ENCODE data around the gene NOL3.

DNA sequence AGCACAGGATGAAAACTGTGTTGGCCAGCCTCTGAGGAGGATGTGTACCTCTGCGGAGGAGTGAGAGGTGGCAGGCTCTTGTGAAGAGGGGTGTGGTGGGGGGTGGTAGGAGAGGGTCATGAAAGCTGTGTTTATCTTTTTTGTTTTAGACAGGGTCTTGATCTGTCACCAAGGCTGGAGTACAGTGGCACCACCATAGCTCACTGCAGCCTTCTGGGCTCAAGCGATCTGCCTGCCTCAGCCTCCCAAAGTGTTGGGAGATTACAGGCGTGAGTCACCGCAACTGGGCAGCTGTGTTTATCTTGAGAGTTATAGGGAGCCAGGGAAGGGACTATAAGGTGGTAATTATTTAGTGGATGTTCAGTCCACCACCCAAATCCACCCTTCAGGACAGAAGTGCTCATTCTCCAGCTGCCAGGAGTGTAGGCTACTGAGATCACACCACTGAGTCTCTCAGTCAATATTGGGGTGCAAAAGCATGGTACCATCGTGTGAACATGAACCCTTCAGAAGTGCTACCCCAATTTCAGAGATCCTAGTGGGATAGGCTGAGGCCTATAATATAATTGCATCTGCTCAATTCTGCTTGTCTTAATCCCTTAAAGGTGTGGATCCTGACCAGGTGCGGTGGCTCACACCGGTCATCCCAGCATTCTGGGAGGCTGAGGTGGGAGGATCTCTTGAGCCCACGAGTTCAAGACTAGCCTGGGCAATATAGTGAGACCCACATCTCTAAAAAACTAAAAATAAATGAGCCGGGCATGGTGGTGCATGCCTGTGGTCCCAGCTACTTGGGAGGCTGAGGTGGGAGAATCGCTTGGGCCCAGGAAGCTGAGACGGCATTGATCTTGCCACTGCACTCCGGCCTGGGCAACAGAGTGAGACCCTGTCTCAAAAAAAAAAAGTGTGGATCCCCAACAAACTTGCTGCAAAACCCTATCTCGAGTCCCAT is 20.4 kb downstream of the NOL3 start:
- TF ChIP-seq, protein P1, sequence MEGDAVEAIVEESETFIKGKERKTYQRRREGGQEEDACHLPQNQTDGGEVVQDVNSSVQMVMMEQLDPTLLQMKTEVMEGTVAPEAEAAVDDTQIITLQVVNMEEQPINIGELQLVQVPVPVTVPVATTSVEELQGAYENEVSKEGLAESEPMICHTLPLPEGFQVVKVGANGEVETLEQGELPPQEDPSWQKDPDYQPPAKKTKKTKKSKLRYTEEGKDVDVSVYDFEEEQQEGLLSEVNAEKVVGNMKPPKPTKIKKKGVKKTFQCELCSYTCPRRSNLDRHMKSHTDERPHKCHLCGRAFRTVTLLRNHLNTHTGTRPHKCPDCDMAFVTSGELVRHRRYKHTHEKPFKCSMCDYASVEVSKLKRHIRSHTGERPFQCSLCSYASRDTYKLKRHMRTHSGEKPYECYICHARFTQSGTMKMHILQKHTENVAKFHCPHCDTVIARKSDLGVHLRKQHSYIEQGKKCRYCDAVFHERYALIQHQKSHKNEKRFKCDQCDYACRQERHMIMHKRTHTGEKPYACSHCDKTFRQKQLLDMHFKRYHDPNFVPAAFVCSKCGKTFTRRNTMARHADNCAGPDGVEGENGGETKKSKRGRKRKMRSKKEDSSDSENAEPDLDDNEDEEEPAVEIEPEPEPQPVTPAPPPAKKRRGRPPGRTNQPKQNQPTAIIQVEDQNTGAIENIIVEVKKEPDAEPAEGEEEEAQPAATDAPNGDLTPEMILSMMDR (IDR thresholded peaks at IDR 0.05; ENCODE audit: low read depth, low read length, missing input control), result no peak
- TF ChIP-seq TAF1 (conservative IDR thresholded peaks at IDR 0.05), result no peak
- no peak for TF ChIP-seq YY1 (IDR thresholded peaks at IDR 0.05)
- TF ChIP-seq, protein P2, sequence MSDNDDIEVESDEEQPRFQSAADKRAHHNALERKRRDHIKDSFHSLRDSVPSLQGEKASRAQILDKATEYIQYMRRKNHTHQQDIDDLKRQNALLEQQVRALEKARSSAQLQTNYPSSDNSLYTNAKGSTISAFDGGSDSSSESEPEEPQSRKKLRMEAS (IDR thresholded peaks at IDR 0.05), result no peak
- no peak for TF ChIP-seq FOXA1 (IDR thresholded peaks at IDR 0.05)
- no peak for TF ChIP-seq GABPA (IDR thresholded peaks at IDR 0.05 in 1 of 2, conservative IDR thresholded peaks at IDR 0.05 in 1 of 2)
- TF ChIP-seq, protein P3, sequence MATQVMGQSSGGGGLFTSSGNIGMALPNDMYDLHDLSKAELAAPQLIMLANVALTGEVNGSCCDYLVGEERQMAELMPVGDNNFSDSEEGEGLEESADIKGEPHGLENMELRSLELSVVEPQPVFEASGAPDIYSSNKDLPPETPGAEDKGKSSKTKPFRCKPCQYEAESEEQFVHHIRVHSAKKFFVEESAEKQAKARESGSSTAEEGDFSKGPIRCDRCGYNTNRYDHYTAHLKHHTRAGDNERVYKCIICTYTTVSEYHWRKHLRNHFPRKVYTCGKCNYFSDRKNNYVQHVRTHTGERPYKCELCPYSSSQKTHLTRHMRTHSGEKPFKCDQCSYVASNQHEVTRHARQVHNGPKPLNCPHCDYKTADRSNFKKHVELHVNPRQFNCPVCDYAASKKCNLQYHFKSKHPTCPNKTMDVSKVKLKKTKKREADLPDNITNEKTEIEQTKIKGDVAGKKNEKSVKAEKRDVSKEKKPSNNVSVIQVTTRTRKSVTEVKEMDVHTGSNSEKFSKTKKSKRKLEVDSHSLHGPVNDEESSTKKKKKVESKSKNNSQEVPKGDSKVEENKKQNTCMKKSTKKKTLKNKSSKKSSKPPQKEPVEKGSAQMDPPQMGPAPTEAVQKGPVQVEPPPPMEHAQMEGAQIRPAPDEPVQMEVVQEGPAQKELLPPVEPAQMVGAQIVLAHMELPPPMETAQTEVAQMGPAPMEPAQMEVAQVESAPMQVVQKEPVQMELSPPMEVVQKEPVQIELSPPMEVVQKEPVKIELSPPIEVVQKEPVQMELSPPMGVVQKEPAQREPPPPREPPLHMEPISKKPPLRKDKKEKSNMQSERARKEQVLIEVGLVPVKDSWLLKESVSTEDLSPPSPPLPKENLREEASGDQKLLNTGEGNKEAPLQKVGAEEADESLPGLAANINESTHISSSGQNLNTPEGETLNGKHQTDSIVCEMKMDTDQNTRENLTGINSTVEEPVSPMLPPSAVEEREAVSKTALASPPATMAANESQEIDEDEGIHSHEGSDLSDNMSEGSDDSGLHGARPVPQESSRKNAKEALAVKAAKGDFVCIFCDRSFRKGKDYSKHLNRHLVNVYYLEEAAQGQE (IDR thresholded peaks at IDR 0.05), result no peak

Measured in liver (tissue), 3 donors.